Spleen (tissue), 11 donors: Measurements from ENCODE around the gene ABCA2. TPM values are rescaled to one million over a fixed set of nuclear protein-coding genes. Genes with fewer than 3 reads are reported as not detected.
"Not testable (repeated sequence)": the region's sequence is repeated elsewhere in the genome, so short reads cannot be mapped to it uniquely, and the experiment has no call there.

ENCODE experiments used
- DNase-seq: peaks from one replicate; pipeline ENCODE4 v3.0.0-alpha.2; 2020
- H3K27ac ChIP-seq, 8 donors: fragments of 200-600 bp; sonication (generic) in 7 of 8; 1 replicate in 4 of 8; 2 replicates in 4 of 8; pipeline versions ENCODE4 v1.5.0 to v1.8.0; 2016 to 2021; ENCODE audit warnings: inconsistent platforms in 4 of 8, mild to moderate bottlenecking in 4 of 8, moderate library complexity in 1 of 8
- H3K27me3 ChIP-seq, 7 donors: fragments of 200-600 bp; sonication (generic) in 6 of 7; replicated peaks in 1 of 7; 1 replicate in 4 of 7; 2 replicates in 3 of 7; pipeline versions ENCODE4 v1.5.0 to v1.8.0; 2016 to 2021; ENCODE audit warnings: inconsistent platforms in 3 of 7, mild to moderate bottlenecking in 1 of 7
- H3K36me3 ChIP-seq, 6 donors: fragments of 200-600 bp; sonication (generic) in 5 of 6; 1 replicate in 4 of 6; 2 replicates in 2 of 6; pipeline versions ENCODE4 v1.5.0 to v1.8.0; 2016 to 2021; ENCODE audit warnings: inconsistent platforms in 2 of 6
- H3K4me1 ChIP-seq, 6 donors: fragments of 200-600 bp; sonication (generic) in 5 of 6; 1 replicate in 3 of 6; 2 replicates in 3 of 6; pipeline versions ENCODE4 v1.5.0 to v1.8.0; 2016 to 2021; ENCODE audit warnings: inconsistent platforms in 3 of 6
- H3K4me3 ChIP-seq, 8 donors: fragments of 200-600 bp; sonication (generic) in 7 of 8; 1 replicate in 4 of 8; 2 replicates in 4 of 8; pipeline versions ENCODE4 v1.5.0 to v1.8.0; 2016 to 2021; ENCODE audit warnings: inconsistent platforms in 4 of 8, mild to moderate bottlenecking in 4 of 8, moderate library complexity in 2 of 8
- H3K9me3 ChIP-seq, 8 donors: fragments of 200-600 bp; sonication (generic) in 7 of 8; 1 replicate in 4 of 8; 2 replicates in 4 of 8; pipeline versions ENCODE4 v1.5.0 to v1.8.0; 2016 to 2021; ENCODE audit warnings: inconsistent platforms in 4 of 8
- POLR2A ChIP-seq, 3 donors: fragments of 450-650 bp; IDR thresholded peaks; one replicate each; pipeline ENCODE4 v1.5.1; 2017; ENCODE audit warnings: antibody characterized with exemption in 3 of 3, mild to moderate bottlenecking in 1 of 3
- POLR2AphosphoS5 ChIP-seq, 3 donors: sonication (generic); formaldehyde crosslinking; IDR thresholded peaks; one replicate each; pipeline ENCODE4 v1.5.1; 2017; ENCODE audit warnings: antibody characterized with exemption in 3 of 3
- WGBS, 5 donors: extraction: QIAGEN DNeasy Blood & Tissue Kit in 3 of 5; methylation state at CpG; one replicate each; pipeline versions ENCODE4 v1.1.5 to v1.1.7; 2013 to 2018; 5-methylcytosine and 5-hydroxymethylcytosine counted together
- intact Hi-C: fragments of 100-400 bp; cut with DNase I; formaldehyde crosslinking; loops from one replicate; pipeline ENCODE4 v1.15.0; 2023; ENCODE audit warnings: low total_unique reads
- polyA plus RNA-seq, 3 donors: library from polyadenylated mRNA; stranded (reverse); fragments of 200-250 nt; gene quantifications; one replicate each; pipeline ENCODE4 v1.2.1, GENCODE V29; 2013
- total RNA-seq, 7 donors: library from RNA; depleted of rRNA in 3 of 7; stranded (reverse); fragments of >200 nt in 3 of 7; fragmentation: NEBNext Ultra II Directional in 4 of 7; extraction: Animal tissue kit (Norgen Biotek cat#: 25700) in 4 of 7; gene quantifications; one replicate each; pipeline versions ENCODE4 v1.1.0 to v1.2.1, GENCODE V29; 2016 to 2021
- TF ChIP-seq, protein P1 (sequence below), 11 experiments: fragments of 200-600 bp in 7 of 11; fragments of 450-650 bp in 4 of 11; sonication (generic) in 4 of 11; IDR thresholded peaks in 8 of 11; conservative IDR thresholded peaks in 3 of 11; 1 replicate in 7 of 11; 2 replicates in 4 of 11; pipeline versions ENCODE4 v1.4.0 to v1.8.0; 2016 to 2021; ENCODE audit warnings: antibody characterized with exemption in 11 of 11, inconsistent platforms in 4 of 11, mild to moderate bottlenecking in 1 of 11
- donor health status: healthy with polysubstance abuse.
- donor health status: DM: no; HTN: no; CAD: no; lungs with moderate emphysema.
- donor health status: DM: no; HTN: no; CAD: no.
- donor health status: Bipolar disorder and iron deficiency.
- donor health status: healthy.
- donor health status: DM: no; HTN: no; CAD: no.
- donor health status: DM: yes; HTN: yes; CAD: no.

Gene ABCA2
- total and polyA plus RNA-seq, 10 donors: 11.9 to 97.5 (median 53.2) TPM

DNA sequence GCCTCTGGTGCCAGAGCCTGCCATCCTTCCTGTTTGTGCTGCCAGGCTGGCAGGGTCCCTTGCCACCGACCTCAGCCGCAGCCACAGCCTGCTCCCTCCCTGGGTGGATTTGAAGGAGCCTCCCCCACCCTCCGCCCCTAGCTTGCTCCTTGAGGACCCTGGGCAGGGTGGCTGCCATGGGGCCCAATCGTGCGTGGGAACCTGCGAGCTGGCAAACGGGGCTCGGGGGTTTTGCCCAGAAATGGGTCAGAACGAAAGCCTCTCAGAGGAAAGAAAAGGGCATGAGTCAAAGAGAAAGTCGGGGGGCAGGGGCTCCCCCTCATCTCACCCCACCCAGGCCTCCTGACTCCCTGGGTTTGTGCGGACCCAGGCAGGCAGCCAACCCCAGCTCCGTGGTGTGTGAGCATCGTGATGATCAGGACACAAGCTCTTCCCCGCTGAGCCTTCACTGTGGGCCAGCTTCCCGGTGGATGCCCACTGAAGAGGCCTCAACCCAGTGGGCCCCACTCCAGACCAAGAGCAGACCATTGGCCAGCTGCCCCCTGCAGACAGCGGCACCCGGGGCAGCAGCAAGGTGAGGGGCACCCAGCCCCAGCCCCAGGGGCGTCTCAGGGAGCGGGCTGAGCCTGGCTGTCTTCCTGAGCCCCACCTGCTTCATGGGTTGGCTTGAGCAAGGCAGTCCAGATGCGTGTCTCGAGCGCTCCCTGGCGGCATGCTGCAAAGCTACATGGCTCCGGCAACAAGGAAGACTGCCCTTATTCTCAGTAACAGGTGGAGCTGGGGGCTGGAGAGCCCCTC, 6.9 kb upstream of the ABCA2 start:
- TF ChIP-seq POLR2AphosphoS5 (IDR thresholded peaks at IDR 0.05) (peak; percentile 75 to 78 (median 77)), POLR2A (IDR thresholded peaks at IDR 0.05) (peak in 1 of 3 donors; percentile 20)
- TF ChIP-seq, protein P1, sequence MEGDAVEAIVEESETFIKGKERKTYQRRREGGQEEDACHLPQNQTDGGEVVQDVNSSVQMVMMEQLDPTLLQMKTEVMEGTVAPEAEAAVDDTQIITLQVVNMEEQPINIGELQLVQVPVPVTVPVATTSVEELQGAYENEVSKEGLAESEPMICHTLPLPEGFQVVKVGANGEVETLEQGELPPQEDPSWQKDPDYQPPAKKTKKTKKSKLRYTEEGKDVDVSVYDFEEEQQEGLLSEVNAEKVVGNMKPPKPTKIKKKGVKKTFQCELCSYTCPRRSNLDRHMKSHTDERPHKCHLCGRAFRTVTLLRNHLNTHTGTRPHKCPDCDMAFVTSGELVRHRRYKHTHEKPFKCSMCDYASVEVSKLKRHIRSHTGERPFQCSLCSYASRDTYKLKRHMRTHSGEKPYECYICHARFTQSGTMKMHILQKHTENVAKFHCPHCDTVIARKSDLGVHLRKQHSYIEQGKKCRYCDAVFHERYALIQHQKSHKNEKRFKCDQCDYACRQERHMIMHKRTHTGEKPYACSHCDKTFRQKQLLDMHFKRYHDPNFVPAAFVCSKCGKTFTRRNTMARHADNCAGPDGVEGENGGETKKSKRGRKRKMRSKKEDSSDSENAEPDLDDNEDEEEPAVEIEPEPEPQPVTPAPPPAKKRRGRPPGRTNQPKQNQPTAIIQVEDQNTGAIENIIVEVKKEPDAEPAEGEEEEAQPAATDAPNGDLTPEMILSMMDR (IDR thresholded peaks at IDR 0.05 in 8 of 11, conservative IDR thresholded peaks at IDR 0.05 in 3 of 11): peak; percentile 85 to 97 (median 94)
- H3K27me3 ChIP-seq: peaks cover 0 to 12% (median 0%) of the 10 kb centered on the region in 7 donors
- 1 to 8% (median 4%) methylated on average over 16 to 24 of the region's 24 CpGs for WGBS, 5 donors
- H3K36me3 ChIP-seq: peaks cover 0 to 33% (median 10%) of the 10 kb centered on the region in 6 donors
- H3K27ac ChIP-seq: peak overlapping the region; percentile 80 to 94 (median 84)
- no peaks in the 10 kb centered on the region for H3K9me3 ChIP-seq
- H3K4me3 ChIP-seq: peak overlapping the region in 7 of 8 donors; percentile 4 to 86 (median 31)
- peak; percentile 97 for DNase-seq
- intact Hi-C loops: loop anchor here (5.0 to 10.0 kb wide), 2 partner anchors 90 to 248 kb away; partner anchors contain the start of genes C8G and FBXW5
- H3K4me1 ChIP-seq: peaks cover 39 to 72% (median 59%) of the 10 kb centered on the region in 6 donors

DNA sequence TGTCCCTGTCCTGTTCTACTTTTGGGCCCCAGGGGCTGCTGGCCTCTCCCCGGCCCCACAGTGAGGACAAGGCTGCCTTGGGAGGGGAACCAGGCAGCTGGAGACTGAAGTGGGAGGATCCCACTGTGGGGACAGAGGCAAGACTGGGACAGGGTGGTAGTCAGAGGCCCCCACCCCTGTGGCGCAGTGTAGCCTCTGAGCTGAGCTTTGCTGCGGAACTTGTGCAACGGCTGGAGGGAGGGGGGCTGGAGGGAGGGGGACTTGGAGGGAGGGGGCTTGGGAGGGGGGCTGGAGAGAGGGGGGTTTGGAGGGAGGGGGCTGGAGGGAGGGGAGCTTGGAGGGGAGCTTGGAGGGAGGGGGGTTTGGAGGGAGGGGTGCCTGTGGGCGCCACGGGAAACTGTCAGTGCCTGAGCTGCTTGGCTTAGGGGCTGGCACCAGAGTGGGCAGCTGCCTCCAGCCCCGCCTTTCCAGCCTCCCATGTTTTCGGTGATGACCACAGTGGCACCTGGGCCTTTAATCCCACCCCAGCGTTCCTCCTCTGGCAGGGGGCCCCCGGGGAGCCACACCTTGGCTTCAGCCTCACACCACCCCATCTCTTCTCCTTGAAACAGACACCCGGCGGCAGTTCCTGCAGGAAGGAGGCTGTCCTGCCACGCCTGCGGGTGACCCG, 6.1 kb upstream of the ABCA2 start:
- Histone ChIP-seq H3K27me3 (peaks cover 0 to 5% (median 0%) of the 10 kb centered on the region in 7 donors), H3K36me3 (peaks cover 0 to 25% (median 8%) of the 10 kb centered on the region in 6 donors), H3K4me1 (peaks cover 46 to 77% (median 66%) of the 10 kb centered on the region in 6 donors), H3K27ac (peak overlapping the region; percentile 81 to 94 (median 84)), H3K4me3 (peak overlapping the region in 7 of 8 donors; percentile 8 to 86 (median 60)), H3K9me3 (no peaks in the 10 kb centered on the region)
- intact Hi-C loops: loop anchor here (10.0 kb wide), 1 partner anchor 89 kb away; the partner anchor contains the start of genes C8G and FBXW5
- WGBS, 5 donors: 4 to 23% (median 15%) methylated on average over 11 to 15 of the region's 15 CpGs
- TF ChIP-seq, protein P1 (IDR thresholded peaks at IDR 0.05 in 8 of 11, conservative IDR thresholded peaks at IDR 0.05 in 3 of 11): no peak
- TF ChIP-seq POLR2A (IDR thresholded peaks at IDR 0.05) (no peak), POLR2AphosphoS5 (IDR thresholded peaks at IDR 0.05) (no peak)
- peak; percentile 87 for DNase-seq

DNA sequence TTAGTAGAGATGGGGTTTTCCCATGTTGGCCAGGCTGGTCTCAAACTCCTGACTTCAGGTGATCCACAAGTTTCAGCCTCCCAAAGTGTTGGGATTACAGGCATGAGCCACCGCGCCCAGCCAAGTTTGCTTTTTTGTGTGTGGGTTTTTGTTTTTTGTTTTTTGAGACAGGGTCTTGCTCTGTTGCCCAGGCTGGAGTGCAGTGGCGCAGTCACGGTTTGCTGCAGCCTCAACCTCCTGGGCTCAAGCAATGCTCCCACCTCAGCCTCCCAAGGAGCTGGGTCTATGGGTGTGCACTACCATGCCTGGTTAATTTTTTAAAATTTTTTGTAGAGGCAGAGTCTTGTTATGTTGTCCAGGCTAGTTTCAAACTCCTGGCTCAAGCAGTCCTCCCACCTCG, 5.4 kb upstream of the ABCA2 start:
- not testable (repeated sequence) for H3K27me3 ChIP-seq
- peak overlapping the region; percentile 2 to 94 (median 84) for H3K27ac ChIP-seq

DNA sequence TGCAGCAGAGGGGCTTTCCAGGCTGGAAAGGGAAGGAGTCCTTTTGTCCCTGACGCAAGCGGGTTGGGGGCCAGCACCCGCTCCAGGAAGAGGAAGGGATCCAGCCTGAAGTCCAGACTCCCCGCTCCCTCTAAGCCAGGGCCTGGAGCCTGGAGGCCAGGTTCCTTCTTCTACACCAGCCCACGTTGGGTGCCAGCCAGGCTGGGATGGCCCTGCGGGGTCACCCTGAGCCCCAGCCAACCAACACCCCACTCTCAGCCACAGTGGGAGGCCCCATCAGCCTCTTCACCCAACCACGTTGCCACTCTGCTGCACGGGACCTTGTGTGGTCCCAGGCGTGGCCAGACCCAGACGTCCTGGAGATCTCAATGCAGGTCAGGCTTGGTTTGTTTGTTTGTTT, 4.8 kb upstream of the ABCA2 start:
- Histone ChIP-seq H3K4me3 (peak overlapping the region in 6 of 8 donors; percentile 8 to 86 (median 64)), H3K27me3 (no peaks in the 10 kb centered on the region), H3K9me3 (no peaks in the 10 kb centered on the region), H3K27ac (peak overlapping the region; percentile 55 to 94 (median 84)), H3K36me3 (peaks cover 0 to 12% (median 2%) of the 10 kb centered on the region in 6 donors), H3K4me1 (peaks cover 53 to 86% (median 75%) of the 10 kb centered on the region in 6 donors)
- TF ChIP-seq, protein P1 (IDR thresholded peaks at IDR 0.05 in 8 of 11, conservative IDR thresholded peaks at IDR 0.05 in 3 of 11): no peak
- TF ChIP-seq POLR2AphosphoS5 (IDR thresholded peaks at IDR 0.05): peak; percentile 63 to 86 (median 72)
- intact Hi-C loops: loop anchor here (10.0 kb wide), 1 partner anchor 88 kb away; the partner anchor contains the start of genes C8G and FBXW5
- WGBS, 5 donors: 36 to 62% (median 44%) methylated on average over 9 to 10 of the region's 10 CpGs
- peak; percentile 92 for DNase-seq

More for the DNA sequence above, 5.4 kb upstream of the ABCA2 start:
- 63 to 75% (median 66%) methylated on average over 5 of the region's 5 CpGs for WGBS, 5 donors
- H3K9me3 ChIP-seq, DNase-seq: not testable (repeated sequence)
- peaks cover 0 to 19% (median 2%) of the 10 kb centered on the region in 6 donors for H3K36me3 ChIP-seq
- H3K4me1 ChIP-seq: peaks cover 53 to 84% (median 73%) of the 10 kb centered on the region in 6 donors
- intact Hi-C loops: loop anchor here (10.0 kb wide), 1 partner anchor 89 kb away; the partner anchor contains the start of genes C8G and FBXW5
- peak overlapping the region in 7 of 8 donors; percentile 7 to 86 (median 60) for H3K4me3 ChIP-seq
